Cortex of kidney (tissue), 1 donor: ENCODE results near the gene SLC25A26.

Experiments
- DNase-seq: peaks from one replicate; lab custom pipeline; 2025; lab: John Stamatoyannopoulos, UW

Gene SLC25A26

DNA sequence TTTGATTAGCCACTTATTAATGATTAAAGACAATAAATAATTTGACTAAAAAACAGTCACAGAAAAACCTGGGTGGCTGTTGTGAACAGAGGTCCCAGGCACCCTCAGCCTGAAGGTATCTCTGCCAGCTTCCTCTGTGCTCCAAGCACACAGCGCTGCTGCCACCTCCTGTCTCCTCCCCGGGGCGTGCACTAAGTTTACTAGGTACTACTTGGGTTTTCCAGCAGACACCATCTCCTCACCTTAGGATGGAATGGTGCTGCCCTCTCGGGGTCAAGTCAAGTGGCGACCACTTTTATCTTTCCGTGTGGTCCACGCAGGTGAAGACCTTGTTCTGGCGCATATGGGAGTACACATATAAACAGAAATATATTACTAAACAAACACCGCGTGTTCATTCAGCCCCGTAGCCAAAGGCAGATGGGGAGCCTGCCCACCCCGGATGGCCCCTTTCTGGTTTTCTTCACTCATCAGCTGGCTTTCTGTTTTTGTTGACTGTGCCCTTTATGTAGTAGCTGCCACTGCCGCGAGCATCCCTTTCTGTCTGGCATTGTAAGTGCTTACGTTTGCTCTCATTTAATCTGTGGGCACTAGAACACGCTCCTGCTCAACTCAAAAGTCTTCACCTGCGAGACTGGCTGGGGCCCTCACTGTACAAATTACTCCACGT lies 152.0 kb downstream of the SLC25A26 start:
- DNase-seq = no peak

DNA sequence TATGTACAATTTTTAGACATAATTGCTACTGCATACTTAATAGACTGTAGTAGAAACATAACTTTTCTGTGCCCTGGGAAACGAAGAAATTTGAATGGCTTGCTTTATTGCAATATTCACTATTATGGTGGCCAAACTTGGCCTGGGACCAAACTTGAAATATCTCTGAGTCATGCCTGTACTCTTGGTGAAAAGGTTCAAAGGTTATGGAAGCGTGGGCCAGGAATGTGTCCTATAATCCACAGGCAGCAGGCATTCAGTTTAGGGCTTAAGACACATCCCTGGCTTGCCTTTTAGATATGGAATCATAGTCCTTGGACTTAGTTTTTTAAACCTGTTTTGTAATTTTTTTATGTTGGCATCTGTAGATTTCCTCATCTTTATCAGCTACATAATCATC lies 155.8 kb downstream of the SLC25A26 start:
- no peak for DNase-seq

DNA sequence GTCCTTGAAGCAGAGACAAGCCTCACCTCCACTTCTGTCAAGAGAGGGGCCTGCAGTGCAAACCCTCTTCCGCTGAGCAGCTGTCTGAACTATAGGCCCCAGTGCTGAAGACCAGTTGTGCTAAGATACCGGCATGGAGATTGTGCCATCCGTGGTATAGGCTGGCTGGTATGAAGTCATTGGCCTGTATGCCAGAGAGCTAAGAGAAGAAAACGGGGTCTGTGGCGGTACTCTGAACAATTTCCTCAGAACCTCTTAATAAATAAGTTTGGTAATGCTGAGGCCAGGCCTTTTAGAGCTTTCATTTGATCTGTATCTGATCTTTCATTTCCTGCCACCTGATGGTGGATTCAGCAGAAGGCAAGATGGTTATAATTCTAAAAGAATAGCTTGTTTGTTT lies 157.0 kb downstream of the SLC25A26 start:
- DNase-seq = no peak

DNA sequence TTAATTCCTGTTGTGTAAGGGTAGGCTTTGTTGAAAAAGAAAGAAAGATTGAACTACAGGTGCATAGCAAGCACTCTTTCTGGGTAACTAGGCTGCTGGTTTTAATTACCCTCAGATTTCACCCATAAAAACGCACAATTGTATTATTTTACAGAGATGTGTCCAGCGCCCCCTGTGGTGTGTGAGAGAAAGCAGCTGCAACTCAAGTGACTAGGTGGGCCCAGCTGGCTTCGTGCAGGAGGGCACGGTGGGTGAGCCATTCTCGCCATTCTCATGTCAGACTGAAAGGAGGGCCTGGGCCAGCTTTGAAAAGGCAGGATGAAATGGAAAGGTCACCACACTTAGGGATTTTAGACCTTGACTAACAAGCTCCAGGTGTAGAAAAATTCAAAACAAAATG lies 157.5 kb downstream of the SLC25A26 start:
- no peak for DNase-seq

GRCh38 chr3:66379565-66379964 lies 158.8 kb downstream of the SLC25A26 start:
- DNase-seq = no peak

GRCh38 chr3:66380200-66380932 lies 159.6 kb downstream of the SLC25A26 start:
- DNase-seq = no peak

DNA sequence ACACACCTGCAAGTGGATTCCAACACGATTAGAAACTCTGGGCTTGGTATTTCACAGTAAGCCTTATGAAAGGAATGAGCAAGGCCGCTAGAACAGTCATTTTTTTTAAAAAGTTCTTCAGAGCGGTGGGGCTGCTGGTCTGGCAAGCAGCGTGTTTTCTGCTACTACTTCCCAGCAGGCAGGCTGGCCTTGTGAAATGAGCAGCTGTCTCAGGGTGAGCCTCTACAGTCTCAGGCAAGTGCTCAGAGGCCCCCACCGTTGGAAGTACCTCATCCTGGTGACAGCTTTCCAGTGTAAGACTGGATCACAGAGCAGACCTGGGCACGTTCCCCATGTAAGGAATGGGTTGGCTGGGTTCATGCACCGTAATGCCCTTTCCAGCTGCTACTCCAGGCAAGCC lies 160.8 kb downstream of the SLC25A26 start:
- DNase-seq = no peak

DNA sequence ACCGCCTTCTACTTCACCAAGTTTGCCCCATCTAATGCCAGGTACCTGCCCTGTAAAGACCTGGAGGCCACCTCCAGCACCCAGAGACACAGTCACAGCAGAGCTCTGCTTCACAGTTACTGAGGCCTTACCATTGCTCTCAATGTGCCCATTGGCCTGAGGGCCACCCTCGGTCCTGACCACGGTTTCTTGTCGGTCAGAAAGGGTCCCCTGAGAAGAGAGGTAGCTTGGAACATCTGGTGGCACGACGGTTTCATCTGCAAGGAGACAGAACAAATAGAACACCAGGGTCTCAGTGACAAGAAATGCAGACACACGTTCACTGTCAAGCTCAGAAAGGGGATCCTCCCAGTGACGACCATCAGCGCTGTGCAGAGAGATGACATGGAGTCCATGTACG lies 161.3 kb downstream of the SLC25A26 start:
- no peak for DNase-seq

- DNase-seq = no peak
These were observed 162.2 kb downstream of the SLC25A26 start for GRCh38 chr3:66383023-66383422.

DNA sequence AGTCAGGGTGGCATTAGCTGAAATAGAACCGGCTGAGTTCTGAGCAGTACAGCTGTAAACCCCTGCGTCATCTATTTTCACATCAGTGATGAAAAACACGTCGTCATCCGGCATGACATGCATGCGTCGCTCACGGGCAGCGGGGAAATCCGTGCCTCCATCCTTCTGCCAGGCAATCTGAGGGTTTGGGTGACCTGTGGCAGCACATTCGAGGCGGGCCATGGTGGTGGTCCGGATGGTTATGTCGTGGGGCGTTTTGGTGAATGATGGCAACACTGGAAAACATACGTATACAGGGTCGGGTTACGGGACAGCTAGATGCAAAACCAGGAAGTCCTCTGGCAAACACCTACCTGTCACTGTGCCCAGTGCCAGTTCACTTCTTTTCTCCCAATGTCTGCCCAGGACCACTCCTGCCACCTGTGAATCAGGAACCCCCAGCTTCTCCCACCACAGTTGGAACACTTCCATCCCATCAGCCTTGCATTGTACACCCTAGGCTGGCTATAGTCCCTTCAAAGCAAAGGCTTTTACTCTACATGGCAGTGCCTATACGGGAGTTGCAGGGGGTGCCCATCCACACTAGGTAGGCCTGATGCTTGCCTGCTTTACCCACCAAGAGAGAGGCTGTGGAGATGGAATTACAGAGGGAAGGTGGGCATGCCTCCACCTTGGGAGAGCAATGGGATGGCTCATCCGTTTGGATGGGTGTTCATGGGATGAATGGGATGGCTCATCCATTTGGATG lies 163.4 kb downstream of the SLC25A26 start:
- DNase-seq = no peak

GRCh38 chr3:66385066-66385465 lies 164.3 kb downstream of the SLC25A26 start:
- DNase-seq = no peak

DNA sequence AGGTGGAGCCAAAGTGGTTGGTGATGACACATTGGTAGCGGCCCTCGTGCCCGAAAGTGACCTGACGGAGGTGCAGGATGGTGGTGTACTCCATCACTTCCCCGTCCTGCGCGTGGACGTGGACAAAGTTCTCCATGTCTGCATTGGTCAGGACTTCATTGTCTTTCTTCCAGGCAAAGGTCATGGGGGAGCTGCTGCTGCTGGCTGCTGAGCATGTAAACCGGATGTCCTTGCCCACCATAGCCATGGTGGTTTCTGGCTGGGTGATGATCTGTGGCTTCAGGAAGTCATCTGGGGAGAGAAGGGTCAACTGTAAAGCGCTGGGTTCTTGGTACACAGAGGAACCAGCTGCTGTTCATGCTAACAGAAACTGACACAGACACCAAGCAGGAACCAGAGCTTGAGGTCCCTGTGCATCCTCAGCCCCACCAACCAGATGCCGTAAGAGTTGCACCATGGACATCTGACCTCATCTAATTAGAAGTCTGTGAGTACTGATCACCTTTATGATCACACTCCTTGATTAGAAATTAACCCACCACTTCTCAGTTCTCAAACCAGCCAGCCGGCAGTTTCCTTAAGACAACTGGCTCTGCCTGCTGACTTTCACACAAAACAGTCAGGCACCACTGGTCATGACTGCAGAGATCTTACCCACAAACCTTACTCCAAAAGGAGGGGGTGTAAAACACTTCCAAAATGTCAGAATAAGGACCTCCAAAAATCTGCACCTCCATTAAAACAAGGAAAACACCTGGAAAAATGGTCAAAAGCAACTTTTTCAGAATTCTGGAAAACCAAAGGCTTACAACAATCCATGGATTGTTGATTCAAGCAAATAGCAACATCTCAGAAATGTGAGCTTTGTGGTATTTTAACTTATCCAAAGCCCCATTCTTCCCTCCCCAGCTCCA lies 165.5 kb downstream of the SLC25A26 start:
- DNase-seq = no peak

GRCh38 chr3:66386925-66387650 lies 166.3 kb downstream of the SLC25A26 start:
- DNase-seq = no peak

GRCh38 chr3:66390013-66390412 lies 169.2 kb downstream of the SLC25A26 start:
- DNase-seq = no peak

- no peak for DNase-seq
These were observed 171.7 kb downstream of the SLC25A26 start for GRCh38 chr3:66392512-66392911.

- DNase-seq = no peak
These were observed 172.1 kb downstream of the SLC25A26 start for GRCh38 chr3:66392966-66393332.

GRCh38 chr3:66393333-66394005 lies 172.7 kb downstream of the SLC25A26 start:
- DNase-seq = no peak

- no peak for DNase-seq
These were observed 173.4 kb downstream of the SLC25A26 start for GRCh38 chr3:66394019-66394752.

GRCh38 chr3:66394753-66395249 lies 174.0 kb downstream of the SLC25A26 start:
- no peak for DNase-seq

- DNase-seq = no peak
These were observed 174.8 kb downstream of the SLC25A26 start for GRCh38 chr3:66395635-66396034.
